GM18861 (cell line): ENCODE results near the gene DNAJC11.

Experiments
- ATAC-seq: cut with Tn5 transposase; IDR thresholded peaks from one replicate; pipeline ENCODE4 v1.9.1; 2021; ENCODE audit not compliant: unreplicated experiment

The DNAJC11 gene

DNA sequence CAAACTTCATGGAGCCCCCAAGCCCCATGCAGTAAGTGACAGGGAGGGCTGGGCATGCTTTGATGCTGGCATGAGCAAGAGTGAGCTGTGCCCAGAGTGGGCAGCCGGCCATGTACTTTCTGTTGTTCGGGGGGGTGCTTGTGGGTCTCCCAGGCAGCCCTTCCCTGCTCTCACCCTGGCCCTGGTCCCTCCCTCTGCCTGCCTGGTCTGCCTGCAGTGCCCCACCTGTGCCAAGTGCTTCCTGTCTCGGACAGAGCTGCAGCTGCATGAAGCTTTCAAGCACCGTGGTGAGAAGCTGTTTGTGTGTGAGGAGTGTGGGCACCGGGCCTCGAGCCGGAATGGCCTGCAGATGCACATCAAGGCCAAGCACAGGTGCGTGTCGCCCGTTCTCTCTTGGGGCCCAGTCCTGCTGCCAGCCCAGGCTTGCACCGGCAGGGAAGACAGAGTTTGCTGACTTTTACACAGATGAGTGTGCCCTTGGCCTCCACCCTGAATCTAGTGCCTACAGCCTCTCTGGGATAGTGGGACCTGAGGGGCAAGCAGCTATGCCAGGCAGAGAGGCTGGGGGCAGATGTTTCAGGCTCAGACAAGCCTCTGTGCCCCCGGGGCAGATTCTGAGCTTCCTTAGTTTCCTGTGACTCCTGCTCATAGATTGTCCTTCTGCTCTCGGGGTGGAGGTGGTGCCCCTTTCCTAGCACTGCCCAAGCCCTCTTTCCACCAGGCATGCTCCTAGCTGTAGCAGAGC, 114.2 kb downstream of the DNAJC11 start:
- ATAC-seq, result no peak

DNA sequence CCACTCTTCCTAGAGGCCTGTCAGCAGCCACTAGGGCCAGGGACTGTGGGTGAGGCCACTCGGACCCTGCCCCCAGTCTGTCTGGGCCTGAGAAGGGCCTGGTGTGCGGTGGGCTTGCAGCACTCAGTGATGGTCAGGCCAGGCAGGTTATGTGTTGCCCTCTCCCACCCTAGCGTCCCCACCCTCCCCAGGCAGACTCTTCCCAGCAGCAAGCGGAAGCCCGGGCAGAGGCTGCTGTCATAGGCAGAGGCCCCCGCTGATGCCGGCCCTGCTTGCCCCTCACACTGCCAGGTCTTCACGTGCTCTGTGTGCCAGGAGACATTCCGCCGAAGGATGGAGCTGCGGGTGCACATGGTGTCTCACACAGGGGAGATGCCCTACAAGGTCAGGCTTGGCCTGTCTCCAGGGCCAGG, 115.2 kb downstream of the DNAJC11 start:
- no peak for ATAC-seq

DNA sequence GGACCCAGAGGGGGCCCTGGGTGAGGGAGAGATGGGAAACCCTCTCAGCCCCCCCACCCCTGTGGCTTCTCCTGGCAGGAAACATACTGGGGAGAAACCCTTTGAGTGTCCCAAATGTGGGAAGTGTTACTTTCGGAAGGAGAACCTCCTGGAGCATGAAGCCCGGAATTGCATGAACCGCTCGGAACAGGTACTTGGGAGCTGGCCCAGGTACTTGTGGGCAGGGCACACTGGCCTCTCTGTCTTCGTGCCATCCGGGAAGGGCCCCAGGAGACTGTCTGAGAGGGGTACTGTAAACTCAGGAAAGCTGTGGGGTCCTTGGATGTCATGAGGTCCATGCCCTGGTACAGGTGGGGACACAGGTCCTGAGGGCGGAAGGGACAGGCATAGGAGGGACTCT, 115.8 kb downstream of the DNAJC11 start:
- no peak for ATAC-seq

DNA sequence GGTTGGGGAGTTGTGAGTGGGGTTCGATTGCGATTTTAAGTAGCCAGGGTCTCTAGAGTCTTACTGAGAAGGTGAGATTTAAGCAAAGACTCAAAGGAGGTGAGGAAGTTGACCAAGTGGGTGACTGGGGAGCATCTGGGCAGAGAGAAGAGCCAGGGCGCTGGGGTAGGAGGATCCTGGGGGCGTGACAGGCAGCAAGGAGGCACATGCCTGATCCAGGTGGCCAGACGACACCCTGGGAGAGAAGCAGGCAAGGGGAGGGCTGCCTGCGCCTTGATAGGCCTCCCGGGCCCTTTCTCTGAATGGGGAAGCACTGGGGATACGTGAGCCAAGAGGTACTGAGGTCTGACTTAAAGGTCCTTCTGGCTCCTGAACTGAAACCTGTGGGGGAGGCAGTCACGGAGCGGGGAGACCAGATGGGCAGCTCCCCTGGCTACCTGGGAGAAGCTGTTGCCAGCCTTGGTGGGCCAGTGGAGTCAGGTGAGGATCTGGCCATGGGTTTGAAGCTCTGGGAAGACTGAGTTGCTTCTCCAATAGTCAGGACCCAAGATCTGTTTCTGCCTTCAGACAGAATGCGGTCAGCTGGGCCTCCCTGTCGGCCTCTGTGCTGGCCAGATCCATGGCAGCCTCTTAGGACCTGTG, 116.4 kb downstream of the DNAJC11 start:
- no peak for ATAC-seq
